GM20431 (cell line): ENCODE measurements around the gene NLGN3.
"Not testable (repeated sequence)": the region's sequence is repeated elsewhere in the genome, so short reads cannot be mapped to it uniquely, and the experiment has no call there.

Experiments
- in situ Hi-C: fragments of 300-500 bp; cut with MseI, MboI; formaldehyde crosslinking; loops from one replicate; pipeline ENCODE4 v1.15.0; 2020; ENCODE audit warnings: low sequenced_read_pairs; ENCODE audit not compliant: unreplicated experiment

Gene NLGN3

GRCh38 chrX:71167031-71167781 is 22.6 kb downstream of the NLGN3 start:
- in situ Hi-C loops = loop anchor here (25.0 kb wide), 1 partner anchor 180 kb away; no protein-coding TSS in a partner anchor

DNA sequence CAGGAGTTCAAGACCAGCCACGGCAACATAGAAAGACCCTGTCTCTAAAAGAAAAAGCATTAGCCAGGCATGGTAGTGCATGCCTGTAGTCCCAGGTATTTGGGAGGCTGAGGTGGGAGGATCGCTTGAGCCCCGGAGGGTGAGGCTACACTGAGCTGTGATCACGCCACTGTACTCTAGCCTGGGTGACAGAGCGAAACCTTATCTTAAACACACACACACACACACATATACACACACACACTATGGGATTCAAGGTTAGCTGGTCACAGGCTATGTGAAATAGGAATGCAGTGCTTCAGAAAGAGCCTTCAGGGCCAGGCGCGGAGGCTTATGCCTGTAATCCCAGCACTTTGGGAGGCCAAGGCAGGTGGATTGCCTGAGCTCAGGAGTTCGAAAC is 23.5 kb downstream of the NLGN3 start:
- in situ Hi-C loops = loop anchor here (25.0 kb wide), 1 partner anchor 181 kb away; no protein-coding TSS in a partner anchor

DNA sequence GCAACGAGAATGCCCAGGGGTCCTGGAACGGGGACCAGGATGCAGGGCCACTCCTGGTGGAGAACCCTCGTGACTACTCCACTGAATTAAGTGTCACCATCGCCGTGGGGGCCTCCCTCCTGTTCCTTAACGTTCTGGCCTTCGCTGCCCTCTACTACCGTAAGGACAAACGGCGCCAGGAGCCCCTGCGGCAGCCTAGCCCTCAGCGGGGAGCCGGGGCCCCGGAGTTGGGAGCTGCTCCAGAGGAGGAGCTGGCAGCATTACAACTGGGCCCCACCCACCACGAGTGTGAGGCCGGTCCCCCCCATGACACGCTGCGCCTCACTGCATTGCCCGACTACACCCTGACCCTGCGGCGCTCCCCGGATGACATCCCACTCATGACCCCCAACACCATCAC is 24.9 kb downstream of the NLGN3 start:
- in situ Hi-C loops = loop anchor here (25.0 kb wide), 1 partner anchor 182 kb away; no protein-coding TSS in a partner anchor

- in situ Hi-C loops = loop anchor here (25.0 kb wide), 1 partner anchor 183 kb away; no protein-coding TSS in a partner anchor
Measured at GRCh38 chrX:71170660-71171059, 26.0 kb downstream of the NLGN3 start.

DNA sequence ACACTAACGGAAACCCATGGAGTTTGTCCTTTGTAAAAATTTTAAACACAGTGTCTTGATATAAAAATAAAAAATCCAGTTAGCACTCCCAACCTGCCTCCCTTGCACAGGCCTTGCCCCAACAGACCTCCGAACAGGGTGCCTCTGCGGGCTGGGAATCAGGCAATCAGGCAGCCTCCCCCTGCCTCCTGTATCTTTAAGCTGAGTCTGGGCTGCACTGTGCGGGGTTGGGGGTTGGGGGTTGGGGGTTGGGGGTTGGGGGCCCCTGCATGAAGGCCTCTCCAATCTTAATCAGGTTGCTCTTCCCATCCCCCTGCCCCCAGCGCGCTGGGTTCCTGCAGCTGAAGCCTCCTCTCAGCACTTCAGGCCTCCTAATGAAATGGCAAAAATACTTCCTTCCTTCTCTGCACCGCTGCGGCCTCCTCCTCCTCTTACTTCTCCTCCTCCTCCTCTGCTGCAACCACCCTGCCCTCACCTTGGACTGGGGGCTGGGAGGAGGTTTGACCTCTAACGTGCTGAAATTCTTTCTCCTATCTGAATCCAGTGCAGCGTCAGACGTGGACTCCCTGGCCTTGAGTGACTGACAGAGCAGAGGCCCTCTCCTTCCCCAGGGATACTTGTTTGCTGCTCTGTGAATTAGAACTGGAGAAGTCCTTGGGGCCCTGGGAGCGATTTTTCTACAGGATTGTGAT is 26.6 kb downstream of the NLGN3 start:
- in situ Hi-C loops = loop anchor here (25.0 kb wide), 1 partner anchor 184 kb away; no protein-coding TSS in a partner anchor

- in situ Hi-C loops = loop anchor here (25.0 kb wide), 1 partner anchor 186 kb away; no protein-coding TSS in a partner anchor
Measured at GRCh38 chrX:71173440-71173839, 28.8 kb downstream of the NLGN3 start.

- in situ Hi-C loops = loop anchor here (25.0 kb wide), 1 partner anchor 187 kb away; no protein-coding TSS in a partner anchor
Measured at GRCh38 chrX:71174795-71175194, 30.2 kb downstream of the NLGN3 start.

- in situ Hi-C loops = no loop called here
Measured at GRCh38 chrX:71175531-71175930, 30.9 kb downstream of the NLGN3 start.

DNA sequence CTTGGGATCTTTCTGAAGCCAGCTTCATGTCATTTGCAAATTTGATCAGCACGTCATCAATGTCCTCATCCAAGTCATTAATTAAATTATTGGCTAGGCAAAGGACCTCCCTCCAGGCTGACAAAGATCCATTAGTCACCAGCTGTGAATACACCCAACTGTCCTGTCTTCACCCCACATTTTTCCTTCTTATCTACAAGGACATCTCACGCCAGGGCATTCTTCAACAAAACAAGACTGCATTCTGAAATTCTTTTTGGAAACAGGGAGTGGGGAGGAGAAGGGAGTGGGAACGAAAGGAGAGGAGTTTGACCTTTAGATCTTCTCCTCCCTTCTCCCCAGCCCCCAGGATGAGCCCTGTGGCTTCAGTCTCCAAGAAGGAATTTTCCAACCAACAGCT is 32.7 kb downstream of the NLGN3 start:
- in situ Hi-C loops = no loop called here

DNA sequence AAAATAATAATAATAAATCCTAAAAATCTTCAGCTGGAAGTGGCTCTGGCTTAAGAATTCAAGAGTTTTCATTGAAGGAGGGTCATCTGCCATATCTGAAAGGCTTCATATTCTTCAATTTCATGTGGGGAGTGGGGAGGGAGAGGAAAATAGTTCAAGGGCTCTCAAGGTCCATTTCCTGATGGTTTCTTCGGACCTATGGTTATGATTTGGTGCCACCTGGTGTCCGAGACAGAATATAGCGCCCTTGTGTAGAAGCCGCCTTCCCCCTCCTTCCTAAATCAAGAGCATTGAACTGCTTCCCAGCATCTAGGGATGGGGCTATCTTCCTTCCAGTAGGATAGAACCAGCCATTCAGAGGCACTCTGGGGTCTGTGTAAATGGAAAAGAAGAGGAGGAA is 34.3 kb downstream of the NLGN3 start:
- in situ Hi-C loops = no loop called here

GRCh38 chrX:71180579-71181265 is 36.1 kb downstream of the NLGN3 start:
- in situ Hi-C loops = not testable (repeated sequence)

DNA sequence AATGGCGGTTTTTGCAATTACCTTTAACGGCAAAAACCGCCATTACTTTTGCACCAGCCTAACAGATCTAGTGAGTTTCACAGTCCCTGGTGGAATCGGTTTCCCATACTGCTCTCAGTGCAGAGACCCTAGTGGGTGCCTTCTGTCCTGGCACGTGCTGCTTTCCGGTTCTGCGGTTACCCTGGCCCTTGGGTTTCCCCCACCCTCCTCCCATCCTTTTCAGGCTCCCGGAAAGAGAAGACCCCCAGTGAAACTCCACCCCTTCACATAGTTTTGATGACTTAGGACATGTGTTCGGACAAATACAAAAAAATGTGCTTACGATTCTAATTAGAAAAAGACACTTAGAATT is 36.9 kb downstream of the NLGN3 start:
- in situ Hi-C loops = no loop called here

GRCh38 chrX:71181910-71182799 is 37.5 kb downstream of the NLGN3 start:
- in situ Hi-C loops = no loop called here

DNA sequence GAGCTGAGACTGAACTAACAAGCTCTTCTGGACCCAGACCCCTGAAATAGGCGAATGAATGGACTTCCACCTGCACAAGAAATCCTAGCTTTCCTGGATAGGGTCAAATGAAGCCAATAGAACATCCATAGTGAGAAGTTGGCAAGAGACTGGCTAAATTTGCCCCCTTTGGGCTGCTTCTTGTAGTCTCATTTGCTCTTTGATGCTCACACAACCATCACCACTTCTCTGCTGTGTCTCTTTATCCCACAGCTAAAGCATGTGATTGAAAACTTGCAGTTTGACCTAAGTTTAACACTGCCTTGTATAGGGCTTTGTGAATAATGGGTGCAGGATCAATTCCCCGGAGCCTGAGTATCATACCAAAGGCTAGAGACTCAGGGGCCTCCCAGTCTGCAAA is 38.2 kb downstream of the NLGN3 start:
- in situ Hi-C loops = no loop called here

- in situ Hi-C loops = no loop called here
Measured at GRCh38 chrX:71183341-71183740, 38.7 kb downstream of the NLGN3 start.

- in situ Hi-C loops = no loop called here
Measured at GRCh38 chrX:71184092-71184491, 39.5 kb downstream of the NLGN3 start.

- in situ Hi-C loops = no loop called here
Measured at GRCh38 chrX:71184803-71185495, 40.3 kb downstream of the NLGN3 start.

DNA sequence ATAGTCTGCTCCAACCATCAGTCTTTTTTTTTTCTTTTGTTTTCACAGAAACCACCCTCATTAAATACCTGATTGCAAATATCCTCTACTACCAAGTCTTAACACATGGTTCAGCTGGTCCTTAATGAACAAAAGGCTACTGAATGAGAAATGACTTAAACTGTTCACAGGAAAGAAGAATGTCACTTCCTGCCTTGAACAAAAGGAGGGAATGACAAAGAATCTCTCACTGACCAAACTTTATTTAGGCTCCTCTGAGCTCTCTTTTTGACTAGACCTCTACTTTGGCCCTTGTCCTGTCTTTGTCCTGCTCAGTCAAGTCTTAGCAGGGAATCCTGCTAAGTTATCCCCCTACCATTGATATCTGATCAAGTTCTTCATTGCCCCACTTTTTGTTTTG is 46.6 kb downstream of the NLGN3 start:
- in situ Hi-C loops = no loop called here

- in situ Hi-C loops = no loop called here
Measured at GRCh38 chrX:71195964-71196649, 51.5 kb downstream of the NLGN3 start.
